ENCODE results near the gene CBX7. TPM values are rescaled to one million over a fixed set of nuclear protein-coding genes. Genes with fewer than 3 reads are reported as not detected.
A peak's percentile ranks its signal among the peaks of the same experiment; 100 is the strongest.

CBX7 gene
- total RNA-seq, 1 donor from 2014 or later, result 0.71 TPM

DNA sequence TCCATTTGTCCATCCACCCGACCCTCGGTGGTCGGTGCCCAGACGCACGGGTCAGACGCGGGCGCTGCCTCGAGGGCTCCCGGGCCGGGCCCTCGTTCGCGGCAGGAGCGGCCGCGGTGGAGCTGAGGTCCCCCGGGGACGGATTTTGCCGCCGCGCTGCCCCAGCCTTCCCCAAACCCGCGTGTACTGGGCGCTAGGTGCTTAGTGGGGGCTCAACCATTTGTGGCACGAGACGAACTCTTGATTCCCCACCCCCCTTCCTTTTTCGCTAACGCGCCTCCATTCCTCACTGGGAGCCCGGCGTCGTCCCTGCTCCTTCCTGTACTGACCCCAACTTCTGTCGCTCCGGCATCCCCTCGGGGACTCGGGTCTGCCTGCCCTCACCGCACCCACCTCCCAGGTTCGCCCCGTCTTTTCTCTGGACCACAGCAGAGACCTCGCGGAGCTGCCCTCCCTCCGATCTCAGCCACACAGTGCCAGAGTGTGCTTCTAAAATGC, 789 bp upstream of the CBX7 start:
- peaks cover 2% of the 10 kb centered on the region for H3K36me3 Mint-ChIP-seq
- no peaks in the 10 kb centered on the region for H3K36me3 ChIP-seq
- H3K9me3 Mint-ChIP-seq, result no peaks in the 10 kb centered on the region
- peak overlapping the region; percentile 86 for H3K4me3 Mint-ChIP-seq
- H2AFZ ChIP-seq (replicated peaks), result peak overlapping the region; percentile 78
- H3K4me1 Mint-ChIP-seq, result peaks cover 16% of the 10 kb centered on the region
- TF ChIP-seq EZH2phosphoT487 (IDR thresholded peaks at IDR 0.05), result peak; percentile 65
- TF ChIP-seq, protein P1, sequence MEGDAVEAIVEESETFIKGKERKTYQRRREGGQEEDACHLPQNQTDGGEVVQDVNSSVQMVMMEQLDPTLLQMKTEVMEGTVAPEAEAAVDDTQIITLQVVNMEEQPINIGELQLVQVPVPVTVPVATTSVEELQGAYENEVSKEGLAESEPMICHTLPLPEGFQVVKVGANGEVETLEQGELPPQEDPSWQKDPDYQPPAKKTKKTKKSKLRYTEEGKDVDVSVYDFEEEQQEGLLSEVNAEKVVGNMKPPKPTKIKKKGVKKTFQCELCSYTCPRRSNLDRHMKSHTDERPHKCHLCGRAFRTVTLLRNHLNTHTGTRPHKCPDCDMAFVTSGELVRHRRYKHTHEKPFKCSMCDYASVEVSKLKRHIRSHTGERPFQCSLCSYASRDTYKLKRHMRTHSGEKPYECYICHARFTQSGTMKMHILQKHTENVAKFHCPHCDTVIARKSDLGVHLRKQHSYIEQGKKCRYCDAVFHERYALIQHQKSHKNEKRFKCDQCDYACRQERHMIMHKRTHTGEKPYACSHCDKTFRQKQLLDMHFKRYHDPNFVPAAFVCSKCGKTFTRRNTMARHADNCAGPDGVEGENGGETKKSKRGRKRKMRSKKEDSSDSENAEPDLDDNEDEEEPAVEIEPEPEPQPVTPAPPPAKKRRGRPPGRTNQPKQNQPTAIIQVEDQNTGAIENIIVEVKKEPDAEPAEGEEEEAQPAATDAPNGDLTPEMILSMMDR (IDR thresholded peaks at IDR 0.05), result no peak
- TF ChIP-seq EZH2 (IDR thresholded peaks at IDR 0.05), result peak; percentile 85
- no peak overlapping the region for H3K27ac Mint-ChIP-seq
- H4K20me1 ChIP-seq (ENCODE audit: low read depth), result no peaks in the 10 kb centered on the region
- no peaks in the 10 kb centered on the region for H3K9me3 ChIP-seq (ENCODE audit: low read depth)
- no peak overlapping the region for H3K27ac ChIP-seq
- peaks cover 31% of the 10 kb centered on the region for H3F3A ChIP-seq (ENCODE audit: low read depth)
- H3K27me3 ChIP-seq, result peaks cover 63% of the 10 kb centered on the region
- peak overlapping the region; percentile 55 for H3K4me3 ChIP-seq
- peaks cover 4% of the 10 kb centered on the region for H3K4me1 ChIP-seq
- DNase-seq (ENCODE audit: low spot score), result peak; percentile 38
- H3K9ac ChIP-seq, result no peak overlapping the region
- H3K79me2 ChIP-seq (ENCODE audit: low read depth), result no peaks in the 10 kb centered on the region
- H3K4me2 ChIP-seq, result peak overlapping the region; percentile 92
- peaks cover 32% of the 10 kb centered on the region for H3K27me3 Mint-ChIP-seq (ENCODE audit: insufficient read depth, low read depth)

DNA sequence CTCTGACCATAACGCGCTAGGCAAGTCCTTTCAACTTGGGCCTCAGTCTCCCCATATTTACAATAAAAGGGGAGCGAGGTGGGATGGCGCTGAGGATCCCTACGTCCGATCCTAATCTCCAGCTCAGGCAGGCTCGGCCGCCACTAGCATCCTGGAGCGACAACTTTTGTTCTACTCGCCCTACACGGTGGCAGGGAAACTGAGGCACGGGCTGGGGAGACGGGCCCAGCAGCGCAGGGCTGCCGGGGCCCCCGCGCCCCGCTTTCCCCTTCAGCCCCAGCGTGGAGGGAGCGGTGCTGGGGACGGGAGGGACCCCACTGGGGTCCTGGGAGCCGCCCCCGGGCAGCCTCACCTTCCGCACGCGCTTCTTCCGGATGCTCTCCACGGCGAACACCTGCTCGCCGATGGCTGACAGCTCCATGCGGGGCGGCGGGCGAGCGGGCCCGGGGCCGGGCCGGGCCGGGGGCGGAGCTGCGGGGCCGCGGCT, 413 bp downstream of the CBX7 start:
- Mint-ChIP-seq H3K27ac (no peak overlapping the region), H3K4me3 (peak overlapping the region; percentile 78), H3K27me3 (ENCODE audit: insufficient read depth, low read depth) (peaks cover 32% of the 10 kb centered on the region), H3K4me1 (peaks cover 16% of the 10 kb centered on the region), H3K9me3 (no peaks in the 10 kb centered on the region), H3K36me3 (peaks cover 2% of the 10 kb centered on the region)
- no peak overlapping the region for H3K9ac ChIP-seq
- TF ChIP-seq EZH2 (IDR thresholded peaks at IDR 0.05) (no peak), EZH2phosphoT487 (IDR thresholded peaks at IDR 0.05) (no peak)
- TF ChIP-seq, protein P1 (IDR thresholded peaks at IDR 0.05), result no peak
- H4K20me1 ChIP-seq (ENCODE audit: low read depth), result no peaks in the 10 kb centered on the region
- peak overlapping the region; percentile 92 for H3K4me2 ChIP-seq
- H3K9me3 ChIP-seq (ENCODE audit: low read depth), result no peaks in the 10 kb centered on the region
- H2AFZ ChIP-seq (replicated peaks), result no peak overlapping the region
- no peak for DNase-seq (ENCODE audit: low spot score)
- H3K4me3 ChIP-seq, result peak overlapping the region; percentile 55
- no peaks in the 10 kb centered on the region for H3K36me3 ChIP-seq
- peaks cover 55% of the 10 kb centered on the region for H3K27me3 ChIP-seq
- H3K27ac ChIP-seq, result no peak overlapping the region
- H3F3A ChIP-seq (ENCODE audit: low read depth), result peaks cover 31% of the 10 kb centered on the region
- H3K4me1 ChIP-seq, result peaks cover 4% of the 10 kb centered on the region
- H3K79me2 ChIP-seq (ENCODE audit: low read depth), result no peaks in the 10 kb centered on the region

DNA sequence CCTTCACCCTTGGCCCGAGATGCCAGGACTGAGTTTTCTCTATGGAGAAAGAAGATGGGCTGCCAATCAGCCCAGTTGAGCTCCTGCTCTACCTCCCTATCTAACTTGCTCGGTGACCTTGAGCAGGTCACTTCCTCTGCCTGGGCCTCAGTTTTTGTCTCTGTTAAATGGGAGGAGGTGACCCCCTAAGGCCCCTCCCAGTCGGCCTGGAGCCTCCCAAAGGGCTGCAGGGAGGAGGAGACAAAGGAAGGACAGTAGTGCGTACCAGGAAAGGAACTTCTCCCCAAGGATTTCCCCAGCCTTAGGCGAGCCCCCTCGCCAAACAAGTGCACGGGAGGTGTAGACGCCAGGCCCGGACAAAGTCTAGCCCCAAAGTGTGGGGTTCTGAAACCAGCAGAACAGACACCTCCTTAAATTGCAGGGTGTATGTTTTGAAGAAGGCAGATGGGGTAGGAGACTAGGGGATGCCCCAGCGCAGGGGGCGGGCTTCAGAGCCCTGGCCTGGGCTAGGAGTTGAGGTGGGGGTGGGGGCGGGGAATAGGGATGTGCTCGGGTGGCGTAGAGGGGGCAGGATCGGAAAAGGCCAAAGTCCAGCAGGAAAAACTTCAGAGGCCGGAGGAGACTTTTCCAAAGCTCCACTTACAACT, 1.0 kb downstream of the CBX7 start:
- H3K4me2 ChIP-seq, result peak overlapping the region; percentile 92
- no peak overlapping the region for H2AFZ ChIP-seq (replicated peaks)
- peak overlapping the region; percentile 55 for H3K4me3 ChIP-seq
- no peaks in the 10 kb centered on the region for H3K9me3 Mint-ChIP-seq
- peak overlapping the region; percentile 78 for H3K4me3 Mint-ChIP-seq
- no peaks in the 10 kb centered on the region for H3K79me2 ChIP-seq (ENCODE audit: low read depth)
- H3K27me3 Mint-ChIP-seq (ENCODE audit: insufficient read depth, low read depth), result peaks cover 31% of the 10 kb centered on the region
- H3K4me1 ChIP-seq, result peaks cover 4% of the 10 kb centered on the region
- H3K36me3 Mint-ChIP-seq, result peaks cover 2% of the 10 kb centered on the region
- DNase-seq (ENCODE audit: low spot score), result no peak
- H4K20me1 ChIP-seq (ENCODE audit: low read depth), result no peaks in the 10 kb centered on the region
- H3K27ac ChIP-seq, result no peak overlapping the region
- no peaks in the 10 kb centered on the region for H3K9me3 ChIP-seq (ENCODE audit: low read depth)
- H3K36me3 ChIP-seq, result no peaks in the 10 kb centered on the region
- H3K4me1 Mint-ChIP-seq, result peaks cover 16% of the 10 kb centered on the region
- H3K27me3 ChIP-seq, result peaks cover 50% of the 10 kb centered on the region
- H3F3A ChIP-seq (ENCODE audit: low read depth), result peaks cover 34% of the 10 kb centered on the region
- H3K27ac Mint-ChIP-seq, result no peak overlapping the region
- TF ChIP-seq, protein P1 (IDR thresholded peaks at IDR 0.05), result no peak
- TF ChIP-seq EZH2phosphoT487 (IDR thresholded peaks at IDR 0.05) (no peak), EZH2 (IDR thresholded peaks at IDR 0.05) (no peak)
- H3K9ac ChIP-seq, result no peak overlapping the region

Measured in neural progenitor cell (in vitro differentiated cells).